DND-41 (cell line): Measurements from ENCODE around the gene CCL26.
A peak's percentile ranks its signal among the peaks of the same experiment; 100 is the strongest.

Source experiments
- CTCF ChIP-seq: IDR thresholded peaks from 2 replicates; pipeline ENCODE4 v1.5.1; 2012; ENCODE audit warnings: borderline replicate concordance, low read length, moderate library complexity, mild to moderate bottlenecking; ENCODE audit not compliant: poor library complexity, severe bottlenecking; ENCODE audit errors: extremely low read depth
- EZH2 ChIP-seq: IDR thresholded peaks from 3 replicates; pipeline ENCODE4 v1.6.1; 2012; ENCODE audit warnings: borderline replicate concordance, low read depth, mild to moderate bottlenecking, moderate library complexity, low read length, inconsistent platforms; ENCODE audit not compliant: severe bottlenecking

DNA sequence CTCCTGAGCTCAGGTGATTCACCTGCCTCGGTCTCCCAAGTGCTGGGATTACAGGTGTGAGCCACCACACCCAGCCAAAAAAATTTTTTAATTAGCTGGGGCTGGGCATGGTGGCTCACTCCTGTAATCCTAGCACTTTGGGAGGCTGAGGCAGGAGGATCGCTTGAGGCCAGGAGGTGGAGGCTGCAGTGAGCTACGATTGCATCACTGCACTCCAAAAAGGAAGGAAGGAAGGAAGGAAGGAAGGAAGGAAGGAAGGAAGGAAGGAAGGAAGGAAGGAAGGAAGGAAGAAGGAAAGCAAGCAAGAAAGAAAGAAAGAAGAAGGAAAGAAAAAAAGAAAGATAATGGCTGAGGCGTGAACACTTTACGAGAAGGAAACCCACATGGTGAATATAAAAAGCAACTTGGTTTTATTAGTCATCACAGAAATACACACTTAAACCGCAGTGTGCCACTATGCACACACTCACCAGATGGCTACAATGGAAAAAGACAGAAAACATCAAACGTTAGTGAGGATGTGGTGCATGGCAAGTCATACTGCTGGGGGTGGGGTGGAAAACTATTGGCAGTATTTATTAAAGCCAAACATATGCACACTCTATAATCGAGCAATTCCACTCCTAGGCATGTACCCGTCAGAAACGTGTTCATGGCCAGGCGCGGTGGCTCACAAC lies 4.4 kb upstream of the CCL26 start:
- TF ChIP-seq CTCF, result peak; percentile 31
- TF ChIP-seq EZH2, result no peak
